NAMALWA (cell line): Measurements from ENCODE around the gene KPNB1.

ENCODE experiments used
- DNase-seq: peaks from one replicate; pipeline ENCODE4 v3.0.0-alpha.2; 2015; ENCODE audit warnings: low spot score

Gene KPNB1

GRCh38 chr17:47728214-47728877 is 78.6 kb downstream of the KPNB1 start:
- no peak for DNase-seq

- DNase-seq, result no peak
Measured at GRCh38 chr17:47729476-47729875, 79.8 kb downstream of the KPNB1 start.

GRCh38 chr17:47730681-47731080 is 81.0 kb downstream of the KPNB1 start:
- DNase-seq, result no peak

GRCh38 chr17:47731396-47731795 is 81.7 kb downstream of the KPNB1 start:
- DNase-seq, result no peak

GRCh38 chr17:47732399-47733046 is 82.8 kb downstream of the KPNB1 start:
- DNase-seq, result no peak

- DNase-seq, result peak; percentile 93
Measured at GRCh38 chr17:47733047-47733673, 83.4 kb downstream of the KPNB1 start, which contains the start of gene TBX21. Gene TBX21, plus strand, starts transcription at chr17:47733236. Its CDS starts 219 bp downstream, at chr17:47733455.

- peak; percentile 31 for DNase-seq
Measured at GRCh38 chr17:47733674-47734410, 84.1 kb downstream of the KPNB1 start.

GRCh38 chr17:47735139-47735464 is 85.4 kb downstream of the KPNB1 start:
- no peak for DNase-seq
